Activated CD4-positive, alpha-beta T cell treated with anti-CD3 and anti-CD28 coated beads, Interleukin-10, Interleukin-2, amounts not matched to agents 100 ng/mL and 50 ng/mL, durations not matched to agents 16 hours and 8 hours (primary cell): ENCODE results near the gene GLCE.
"Not testable (repeated sequence)": the region's sequence is repeated elsewhere in the genome, so short reads cannot be mapped to it uniquely, and the experiment has no call there.

Source experiments
- DNase-seq: peaks from one replicate; pipeline ENCODE4 v3.0.0-alpha.2; 2020

Gene GLCE

GRCh38 chr15:69277316-69277715 lies 116.9 kb downstream of the GLCE start:
- no peak for DNase-seq

- no peak for DNase-seq
Observed at GRCh38 chr15:69279636-69280035, 119.2 kb downstream of the GLCE start.

- no peak for DNase-seq
Observed at GRCh38 chr15:69280783-69281182, 120.3 kb downstream of the GLCE start.

GRCh38 chr15:69282104-69282743 lies 121.8 kb downstream of the GLCE start:
- no peak for DNase-seq

- DNase-seq, result no peak
Observed at GRCh38 chr15:69285834-69286233, 125.4 kb downstream of the GLCE start.

- no peak for DNase-seq
Observed at GRCh38 chr15:69288011-69288410, 127.6 kb downstream of the GLCE start.

- DNase-seq, result no peak
Observed at GRCh38 chr15:69288531-69289341, 128.3 kb downstream of the GLCE start.

- DNase-seq, result no peak
Observed at GRCh38 chr15:69289342-69290146, 129.1 kb downstream of the GLCE start.

GRCh38 chr15:69290346-69291164 lies 130.1 kb downstream of the GLCE start:
- no peak for DNase-seq

- not testable (repeated sequence) for DNase-seq
Observed at GRCh38 chr15:69291651-69292050, 131.2 kb downstream of the GLCE start.

GRCh38 chr15:69292826-69293420 lies 132.5 kb downstream of the GLCE start:
- no peak for DNase-seq

GRCh38 chr15:69293741-69294615 lies 133.5 kb downstream of the GLCE start:
- DNase-seq, result no peak

GRCh38 chr15:69296606-69297005 lies 136.2 kb downstream of the GLCE start:
- DNase-seq, result no peak

- DNase-seq, result no peak
Observed at GRCh38 chr15:69297642-69298353, 137.4 kb downstream of the GLCE start.

GRCh38 chr15:69298354-69298696 lies 137.9 kb downstream of the GLCE start:
- DNase-seq, result no peak

GRCh38 chr15:69298697-69299441 lies 138.4 kb downstream of the GLCE start, which contains the start of gene PAQR5:
PAQR5 (plus strand) TSS chr15:69298912; CDS start chr15:69360081, 61,169 bp downstream.
- DNase-seq, result no peak

GRCh38 chr15:69299451-69299886 lies 139.0 kb downstream of the GLCE start:
- no peak for DNase-seq

- no peak for DNase-seq
Observed at GRCh38 chr15:69299943-69300588, 139.6 kb downstream of the GLCE start.

GRCh38 chr15:69301101-69301500 lies 140.7 kb downstream of the GLCE start:
- DNase-seq, result not testable (repeated sequence)
